ENCODE data around the gene MS4A14.

DNA sequence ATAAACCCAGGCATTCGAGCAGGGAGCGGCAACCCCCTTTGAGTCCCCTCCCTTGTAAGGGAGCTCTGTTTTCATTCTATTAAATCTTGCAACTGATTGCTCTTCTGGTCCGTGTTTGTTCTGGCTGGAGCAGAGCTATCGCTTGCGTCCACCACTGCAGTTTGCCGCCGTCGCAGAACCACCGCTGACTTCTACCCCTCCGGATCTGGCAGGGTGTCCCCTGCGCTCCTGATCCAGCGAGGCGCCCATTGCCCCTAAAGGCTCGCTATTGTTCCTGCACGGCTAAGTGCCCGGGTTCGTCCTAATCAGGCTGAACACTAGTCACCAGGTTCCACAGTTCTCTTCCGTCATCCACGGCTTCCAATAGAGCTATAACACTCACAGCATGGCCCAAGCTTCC, 28.4 kb upstream of the MS4A14 start:
- TF ChIP-seq, protein P1, sequence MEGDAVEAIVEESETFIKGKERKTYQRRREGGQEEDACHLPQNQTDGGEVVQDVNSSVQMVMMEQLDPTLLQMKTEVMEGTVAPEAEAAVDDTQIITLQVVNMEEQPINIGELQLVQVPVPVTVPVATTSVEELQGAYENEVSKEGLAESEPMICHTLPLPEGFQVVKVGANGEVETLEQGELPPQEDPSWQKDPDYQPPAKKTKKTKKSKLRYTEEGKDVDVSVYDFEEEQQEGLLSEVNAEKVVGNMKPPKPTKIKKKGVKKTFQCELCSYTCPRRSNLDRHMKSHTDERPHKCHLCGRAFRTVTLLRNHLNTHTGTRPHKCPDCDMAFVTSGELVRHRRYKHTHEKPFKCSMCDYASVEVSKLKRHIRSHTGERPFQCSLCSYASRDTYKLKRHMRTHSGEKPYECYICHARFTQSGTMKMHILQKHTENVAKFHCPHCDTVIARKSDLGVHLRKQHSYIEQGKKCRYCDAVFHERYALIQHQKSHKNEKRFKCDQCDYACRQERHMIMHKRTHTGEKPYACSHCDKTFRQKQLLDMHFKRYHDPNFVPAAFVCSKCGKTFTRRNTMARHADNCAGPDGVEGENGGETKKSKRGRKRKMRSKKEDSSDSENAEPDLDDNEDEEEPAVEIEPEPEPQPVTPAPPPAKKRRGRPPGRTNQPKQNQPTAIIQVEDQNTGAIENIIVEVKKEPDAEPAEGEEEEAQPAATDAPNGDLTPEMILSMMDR (IDR thresholded peaks at IDR 0.05): no peak
- no peak for TF ChIP-seq POLR2A (IDR thresholded peaks at IDR 0.05)
- TF ChIP-seq POLR2AphosphoS5 (IDR thresholded peaks at IDR 0.05): no peak

Data from gastroesophageal sphincter (tissue), 3 donors.